Liver (tissue), 9 donors: ENCODE measurements around the gene UBC. TPM values are rescaled to one million over a fixed set of nuclear protein-coding genes. Genes with fewer than 3 reads are reported as not detected.

Experiments used
- DNase-seq: peaks from one replicate; pipeline ENCODE4 v3.0.0-alpha.2; 2017; ENCODE audit warnings: low spot score
- H3K27ac ChIP-seq, 2 donors: one replicate each; pipeline ENCODE4 v1.7.0; 2013; ENCODE audit warnings: inconsistent platforms in 2 of 2, low read length in 2 of 2, control low read depth in 1 of 2, low read depth in 1 of 2, mild to moderate bottlenecking in 1 of 2
- H3K27me3 ChIP-seq, 4 donors: one replicate each; pipeline versions ENCODE4 v1.6.1 to v1.7.0; 2013; ENCODE audit warnings: low read length in 3 of 4, inconsistent platforms in 1 of 4, mild to moderate bottlenecking in 1 of 4, moderate library complexity in 1 of 4; ENCODE audit not compliant: control insufficient read depth in 4 of 4, insufficient read depth in 4 of 4
- H3K36me3 ChIP-seq, 4 donors: one replicate each; pipeline versions ENCODE4 v1.6.1 to v1.7.0; 2013; ENCODE audit warnings: low read length in 3 of 4, mild to moderate bottlenecking in 3 of 4, low read depth in 1 of 4, moderate library complexity in 1 of 4; ENCODE audit not compliant: control insufficient read depth in 4 of 4, insufficient read depth in 3 of 4
- H3K4me1 ChIP-seq, 4 donors: one replicate each; pipeline versions ENCODE4 v1.6.1 to v1.7.0; 2013; ENCODE audit warnings: low read length in 3 of 4, mild to moderate bottlenecking in 3 of 4, moderate library complexity in 1 of 4; ENCODE audit not compliant: control insufficient read depth in 4 of 4, insufficient read depth in 4 of 4
- H3K4me3 ChIP-seq, 3 donors: one replicate each; pipeline versions ENCODE4 v1.6.1 to v1.7.0; 2013; ENCODE audit warnings: low read length in 3 of 3, control low read depth in 1 of 3, low read depth in 1 of 3, mild to moderate bottlenecking in 1 of 3
- H3K9ac ChIP-seq, 2 donors: one replicate each; pipeline ENCODE4 v1.7.0; 2013; ENCODE audit warnings: low read length in 2 of 2, mild to moderate bottlenecking in 2 of 2, moderate library complexity in 2 of 2, control low read depth in 1 of 2, low read depth in 1 of 2
- H3K9me3 ChIP-seq, 4 donors: one replicate each; pipeline versions ENCODE4 v1.6.1 to v1.7.0; 2013; ENCODE audit warnings: low read length in 3 of 4; ENCODE audit not compliant: control insufficient read depth in 4 of 4
- ATF3 ChIP-seq: IDR thresholded peaks from 2 replicates; pipeline ENCODE4 v1.6.1; 2016; ENCODE audit warnings: antibody characterized with exemption
- EGR1 ChIP-seq, 2 donors: IDR thresholded peaks; 2 replicates each; pipeline ENCODE4 v1.6.1; 2016 to 2018; ENCODE audit warnings: antibody characterized with exemption in 2 of 2, low read depth in 2 of 2
- FOXA1 ChIP-seq: IDR thresholded peaks from 2 replicates; pipeline ENCODE4 v1.6.1; 2016; ENCODE audit warnings: antibody characterized with exemption
- GABPA ChIP-seq, 2 donors: IDR thresholded peaks in 1 of 2; conservative IDR thresholded peaks in 1 of 2; 2 replicates each; pipeline ENCODE4 v1.6.1; 2016; ENCODE audit warnings: antibody characterized with exemption in 2 of 2, mild to moderate bottlenecking in 1 of 2, moderate library complexity in 1 of 2
- HNF4G ChIP-seq: IDR thresholded peaks from 2 replicates; pipeline ENCODE4 v1.6.1; 2016; ENCODE audit warnings: antibody characterized with exemption
- JUND ChIP-seq, 2 donors: IDR thresholded peaks; 2 replicates each; pipeline ENCODE4 v1.6.1; 2016; ENCODE audit warnings: antibody characterized with exemption in 2 of 2
- NR2F2 ChIP-seq: IDR thresholded peaks from 2 replicates; pipeline ENCODE4 v1.6.1; 2016; ENCODE audit warnings: antibody characterized with exemption
- RAD21 ChIP-seq, 2 donors: IDR thresholded peaks; 2 replicates each; pipeline ENCODE4 v1.6.1; 2016; ENCODE audit warnings: antibody characterized with exemption in 2 of 2, mild to moderate bottlenecking in 2 of 2
- REST ChIP-seq: IDR thresholded peaks from 2 replicates; pipeline ENCODE4 v1.6.1; 2016; ENCODE audit warnings: antibody characterized with exemption, mild to moderate bottlenecking
- RXRA ChIP-seq, 2 donors: IDR thresholded peaks; 2 replicates each; pipeline ENCODE4 v1.6.1; 2017 to 2018; ENCODE audit warnings: antibody characterized with exemption in 2 of 2, mild to moderate bottlenecking in 1 of 2
- SP1 ChIP-seq: IDR thresholded peaks from 2 replicates; pipeline ENCODE4 v1.6.1; 2018; ENCODE audit warnings: antibody characterized with exemption, mild to moderate bottlenecking
- TAF1 ChIP-seq: conservative IDR thresholded peaks from 2 replicates; pipeline ENCODE4 v1.6.1; 2016; ENCODE audit warnings: antibody characterized with exemption, mild to moderate bottlenecking
- YY1 ChIP-seq: IDR thresholded peaks from 2 replicates; pipeline ENCODE4 v1.6.1; 2016; ENCODE audit warnings: antibody characterized with exemption, mild to moderate bottlenecking
- ZBTB33 ChIP-seq: IDR thresholded peaks from 2 replicates; pipeline ENCODE4 v1.6.1; 2016; ENCODE audit warnings: antibody characterized with exemption
- WGBS: extraction: QIAGEN DNeasy Blood & Tissue Kit; methylation state at CpG from one replicate; pipeline ENCODE4 v1.1.7; 2013; 5-methylcytosine and 5-hydroxymethylcytosine counted together
- polyA plus RNA-seq, 2 donors: library from polyadenylated mRNA; stranded (reverse) in 1 of 2; unstranded in 1 of 2; fragments of 200-250 nt in 1 of 2; fragments of >200 nt in 1 of 2; fragmentation: Nextera tagmentation in 1 of 2; extraction: Ambion mirVana in 1 of 2; gene quantifications; one replicate each; pipeline versions ENCODE4 v1.2.1 to v1.2.3, GENCODE V29; 2013 to 2015
- total RNA-seq, 2 donors: library from RNA; depleted of rRNA; stranded (reverse); fragments of >200 nt; gene quantifications; one replicate each; pipeline ENCODE4 v1.2.3, GENCODE V29; 2014
- TF ChIP-seq, protein P1 (sequence below): fragments of 150-350 bp; IDR thresholded peaks from 2 replicates; pipeline ENCODE4 v1.5.1; 2017; ENCODE audit warnings: improper control_type of control experiment, low read depth, low read length; ENCODE audit not compliant: missing input control
- donor health status: healthy.
- donor health status: healthy.
- donor health status: healthy.
- donor health status: healthy.
- donor health status: healthy.

UBC gene
- total and polyA plus RNA-seq, 4 donors: 385 to 624 (median 468) TPM

DNA sequence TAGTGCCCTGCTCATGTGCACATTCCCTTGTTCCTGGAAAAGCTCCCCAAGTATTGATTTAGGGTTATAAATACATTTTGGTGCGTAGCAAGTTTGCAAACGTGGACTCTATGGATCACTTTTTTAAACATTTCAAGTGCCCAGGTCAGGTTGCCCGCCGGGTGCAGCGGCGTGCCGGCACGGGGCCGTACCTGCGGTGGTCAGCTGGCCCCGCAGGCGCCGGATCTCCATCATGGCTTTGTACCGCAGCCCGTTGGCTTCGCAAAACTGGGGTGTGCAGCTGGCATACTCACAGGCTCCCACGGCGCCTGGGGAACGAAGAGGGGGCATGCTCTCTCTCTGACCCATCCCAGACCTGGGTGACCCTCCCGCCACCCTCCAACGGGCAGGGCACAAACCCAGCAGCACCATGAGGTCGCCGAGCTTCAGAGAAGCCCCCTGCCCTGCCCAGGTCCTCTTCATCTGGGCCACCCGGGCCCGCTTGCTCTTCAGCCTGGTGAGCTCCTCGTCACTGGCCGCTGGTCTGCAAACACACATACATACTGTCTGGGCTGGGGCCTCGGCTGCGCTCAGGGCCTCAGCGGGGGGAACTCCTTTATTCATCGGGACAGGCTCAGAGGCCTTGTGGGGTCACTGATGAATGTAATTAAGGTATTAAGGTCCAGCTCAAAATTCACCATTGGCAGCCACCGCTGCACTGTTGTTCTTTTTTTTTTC, 39.4 kb upstream of the UBC start:
- no peak overlapping the region for H3K4me3 ChIP-seq
- peaks cover 10 to 52% (median 11%) of the 10 kb centered on the region in 4 donors for H3K36me3 ChIP-seq
- H3K27ac ChIP-seq: no peak overlapping the region
- DNase-seq: no peak
- 94% methylated on average over 32 of the region's 32 CpGs for WGBS
- no peak overlapping the region for H3K9ac ChIP-seq
- H3K27me3 ChIP-seq: no peaks in the 10 kb centered on the region
- H3K9me3 ChIP-seq: no peaks in the 10 kb centered on the region
- H3K4me1 ChIP-seq: no peaks in the 10 kb centered on the region
- TF ChIP-seq FOXA1 (no peak), RAD21 (IDR thresholded peaks at IDR 0.05) (no peak), SP1 (no peak), HNF4G (no peak), GABPA (IDR thresholded peaks at IDR 0.05 in 1 of 2, conservative IDR thresholded peaks at IDR 0.05 in 1 of 2) (no peak), YY1 (no peak), RXRA (IDR thresholded peaks at IDR 0.05) (no peak), TAF1 (no peak), ATF3 (no peak), ZBTB33 (no peak), EGR1 (IDR thresholded peaks at IDR 0.05; ENCODE audit: low read depth in 2 of 2) (no peak), NR2F2 (no peak)
- TF ChIP-seq, protein P1, sequence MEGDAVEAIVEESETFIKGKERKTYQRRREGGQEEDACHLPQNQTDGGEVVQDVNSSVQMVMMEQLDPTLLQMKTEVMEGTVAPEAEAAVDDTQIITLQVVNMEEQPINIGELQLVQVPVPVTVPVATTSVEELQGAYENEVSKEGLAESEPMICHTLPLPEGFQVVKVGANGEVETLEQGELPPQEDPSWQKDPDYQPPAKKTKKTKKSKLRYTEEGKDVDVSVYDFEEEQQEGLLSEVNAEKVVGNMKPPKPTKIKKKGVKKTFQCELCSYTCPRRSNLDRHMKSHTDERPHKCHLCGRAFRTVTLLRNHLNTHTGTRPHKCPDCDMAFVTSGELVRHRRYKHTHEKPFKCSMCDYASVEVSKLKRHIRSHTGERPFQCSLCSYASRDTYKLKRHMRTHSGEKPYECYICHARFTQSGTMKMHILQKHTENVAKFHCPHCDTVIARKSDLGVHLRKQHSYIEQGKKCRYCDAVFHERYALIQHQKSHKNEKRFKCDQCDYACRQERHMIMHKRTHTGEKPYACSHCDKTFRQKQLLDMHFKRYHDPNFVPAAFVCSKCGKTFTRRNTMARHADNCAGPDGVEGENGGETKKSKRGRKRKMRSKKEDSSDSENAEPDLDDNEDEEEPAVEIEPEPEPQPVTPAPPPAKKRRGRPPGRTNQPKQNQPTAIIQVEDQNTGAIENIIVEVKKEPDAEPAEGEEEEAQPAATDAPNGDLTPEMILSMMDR: no peak

- Histone ChIP-seq H3K27me3 (no peaks in the 10 kb centered on the region), H3K4me3 (no peak overlapping the region), H3K27ac (no peak overlapping the region), H3K4me1 (no peaks in the 10 kb centered on the region), H3K9me3 (no peaks in the 10 kb centered on the region), H3K36me3 (peaks cover 10 to 50% (median 14%) of the 10 kb centered on the region in 4 donors), H3K9ac (no peak overlapping the region)
- no peak for DNase-seq
- TF ChIP-seq NR2F2: no peak
- TF ChIP-seq RXRA (IDR thresholded peaks at IDR 0.05): no peak
- TF ChIP-seq REST: no peak
- no peak for TF ChIP-seq RAD21 (IDR thresholded peaks at IDR 0.05)
- TF ChIP-seq FOXA1: no peak
- TF ChIP-seq EGR1 (IDR thresholded peaks at IDR 0.05; ENCODE audit: low read depth in 2 of 2): no peak
- TF ChIP-seq, protein P1: no peak
- TF ChIP-seq JUND (IDR thresholded peaks at IDR 0.05): no peak
- no peak for TF ChIP-seq ZBTB33
- 70% methylated on average over 8 of the region's 8 CpGs for WGBS
Measured at GRCh38 chr12:124952801-124953200, 38.4 kb upstream of the UBC start.
